Spleen (tissue), 11 donors: ENCODE results near the gene RLF. TPM values are rescaled to one million over a fixed set of nuclear protein-coding genes. Genes with fewer than 3 reads are reported as not detected.
"Not testable (repeated sequence)": the region's sequence is repeated elsewhere in the genome, so short reads cannot be mapped to it uniquely, and the experiment has no call there.

Experiments used
- DNase-seq: peaks from one replicate; pipeline ENCODE4 v3.0.0-alpha.2; 2020
- H3K27ac ChIP-seq, 8 donors: fragments of 200-600 bp; sonication (generic) in 7 of 8; 1 replicate in 4 of 8; 2 replicates in 4 of 8; pipeline versions ENCODE4 v1.5.0 to v1.8.0; 2016 to 2021; ENCODE audit warnings: inconsistent platforms in 4 of 8, mild to moderate bottlenecking in 4 of 8, moderate library complexity in 1 of 8
- H3K27me3 ChIP-seq, 7 donors: fragments of 200-600 bp; sonication (generic) in 6 of 7; replicated peaks in 1 of 7; 1 replicate in 4 of 7; 2 replicates in 3 of 7; pipeline versions ENCODE4 v1.5.0 to v1.8.0; 2016 to 2021; ENCODE audit warnings: inconsistent platforms in 3 of 7, mild to moderate bottlenecking in 1 of 7
- H3K36me3 ChIP-seq, 6 donors: fragments of 200-600 bp; sonication (generic) in 5 of 6; 1 replicate in 4 of 6; 2 replicates in 2 of 6; pipeline versions ENCODE4 v1.5.0 to v1.8.0; 2016 to 2021; ENCODE audit warnings: inconsistent platforms in 2 of 6
- H3K4me1 ChIP-seq, 6 donors: fragments of 200-600 bp; sonication (generic) in 5 of 6; 1 replicate in 3 of 6; 2 replicates in 3 of 6; pipeline versions ENCODE4 v1.5.0 to v1.8.0; 2016 to 2021; ENCODE audit warnings: inconsistent platforms in 3 of 6
- H3K4me3 ChIP-seq, 8 donors: fragments of 200-600 bp; sonication (generic) in 7 of 8; 1 replicate in 4 of 8; 2 replicates in 4 of 8; pipeline versions ENCODE4 v1.5.0 to v1.8.0; 2016 to 2021; ENCODE audit warnings: inconsistent platforms in 4 of 8, mild to moderate bottlenecking in 4 of 8, moderate library complexity in 2 of 8
- H3K9me3 ChIP-seq, 8 donors: fragments of 200-600 bp; sonication (generic) in 7 of 8; 1 replicate in 4 of 8; 2 replicates in 4 of 8; pipeline versions ENCODE4 v1.5.0 to v1.8.0; 2016 to 2021; ENCODE audit warnings: inconsistent platforms in 4 of 8
- CTCF ChIP-seq, 11 experiments: fragments of 200-600 bp in 7 of 11; fragments of 450-650 bp in 4 of 11; sonication (generic) in 4 of 11; IDR thresholded peaks in 8 of 11; conservative IDR thresholded peaks in 3 of 11; 1 replicate in 7 of 11; 2 replicates in 4 of 11; pipeline versions ENCODE4 v1.4.0 to v1.8.0; 2016 to 2021; ENCODE audit warnings: antibody characterized with exemption in 11 of 11, inconsistent platforms in 4 of 11, mild to moderate bottlenecking in 1 of 11
- POLR2A ChIP-seq, 3 donors: fragments of 450-650 bp; IDR thresholded peaks; one replicate each; pipeline ENCODE4 v1.5.1; 2017; ENCODE audit warnings: antibody characterized with exemption in 3 of 3, mild to moderate bottlenecking in 1 of 3
- POLR2AphosphoS5 ChIP-seq, 3 donors: sonication (generic); formaldehyde crosslinking; IDR thresholded peaks; one replicate each; pipeline ENCODE4 v1.5.1; 2017; ENCODE audit warnings: antibody characterized with exemption in 3 of 3
- WGBS, 5 donors: extraction: QIAGEN DNeasy Blood & Tissue Kit in 3 of 5; methylation state at CpG; one replicate each; pipeline versions ENCODE4 v1.1.5 to v1.1.7; 2013 to 2018; 5-methylcytosine and 5-hydroxymethylcytosine counted together
- intact Hi-C: fragments of 100-400 bp; cut with DNase I; formaldehyde crosslinking; loops from one replicate; pipeline ENCODE4 v1.15.0; 2023; ENCODE audit warnings: low total_unique reads
- polyA plus RNA-seq, 3 donors: library from polyadenylated mRNA; stranded (reverse); fragments of 200-250 nt; gene quantifications; one replicate each; pipeline ENCODE4 v1.2.1, GENCODE V29; 2013
- total RNA-seq, 7 donors: library from RNA; depleted of rRNA in 3 of 7; stranded (reverse); fragments of >200 nt in 3 of 7; fragmentation: NEBNext Ultra II Directional in 4 of 7; extraction: Animal tissue kit (Norgen Biotek cat#: 25700) in 4 of 7; gene quantifications; one replicate each; pipeline versions ENCODE4 v1.1.0 to v1.2.1, GENCODE V29; 2016 to 2021
- donor health status: healthy with polysubstance abuse.
- donor health status: DM: no; HTN: no; CAD: no; lungs with moderate emphysema.
- donor health status: DM: no; HTN: no; CAD: no.
- donor health status: Bipolar disorder and iron deficiency.
- donor health status: healthy.
- donor health status: DM: no; HTN: no; CAD: no.
- donor health status: DM: yes; HTN: yes; CAD: no.

The RLF gene
- total and polyA plus RNA-seq, 10 donors = 3.8 to 26.3 (median 16.8) TPM

GRCh38 chr1:40185951-40186864 is 25.0 kb downstream of the RLF start:
- Histone ChIP-seq H3K27ac (peak overlapping the region in 2 of 8 donors; percentile 13 to 26), H3K27me3 (no peaks in the 10 kb centered on the region), H3K4me3 (no peak overlapping the region), H3K36me3 (peaks cover 0 to 25% (median 16%) of the 10 kb centered on the region in 6 donors), H3K9me3 (no peaks in the 10 kb centered on the region), H3K4me1 (peaks cover 8 to 66% (median 40%) of the 10 kb centered on the region in 6 donors)
- intact Hi-C loops = no loop called here
- 70 to 74% (median 72%) methylated on average over 7 of the region's 7 CpGs for WGBS, 5 donors
- TF ChIP-seq POLR2A (IDR thresholded peaks at IDR 0.05) (no peak), POLR2AphosphoS5 (IDR thresholded peaks at IDR 0.05) (no peak), CTCF (IDR thresholded peaks at IDR 0.05 in 8 of 11, conservative IDR thresholded peaks at IDR 0.05 in 3 of 11) (no peak)
- no peak for DNase-seq

GRCh38 chr1:40187399-40187798 is 26.2 kb downstream of the RLF start:
- Histone ChIP-seq H3K9me3 (no peaks in the 10 kb centered on the region), H3K4me3 (no peak overlapping the region), H3K27me3 (no peaks in the 10 kb centered on the region), H3K27ac (no peak overlapping the region), H3K4me1 (peaks cover 2 to 54% (median 35%) of the 10 kb centered on the region in 6 donors), H3K36me3 (peaks cover 5 to 37% (median 27%) of the 10 kb centered on the region in 6 donors)
- TF ChIP-seq POLR2AphosphoS5 (IDR thresholded peaks at IDR 0.05) (no peak), POLR2A (IDR thresholded peaks at IDR 0.05) (no peak), CTCF (IDR thresholded peaks at IDR 0.05 in 8 of 11, conservative IDR thresholded peaks at IDR 0.05 in 3 of 11) (no peak)
- no peak for DNase-seq
- WGBS, 5 donors = 68 to 89% (median 76%) methylated on average over 1 of the region's 1 CpG
- intact Hi-C loops = no loop called here

- WGBS, 5 donors = 89 to 98% (median 96%) methylated on average over 6 of the region's 6 CpGs
- H3K27me3 ChIP-seq, H3K4me3 ChIP-seq, H3K4me1 ChIP-seq, DNase-seq, H3K27ac ChIP-seq, H3K9me3 ChIP-seq, intact Hi-C loops: not testable (repeated sequence)
- peaks cover 5 to 96% (median 49%) of the 10 kb centered on the region in 6 donors for H3K36me3 ChIP-seq
Measured at GRCh38 chr1:40194639-40195038, 33.5 kb downstream of the RLF start.

- Histone ChIP-seq H3K36me3 (peaks cover 0 to 90% (median 38%) of the 10 kb centered on the region in 6 donors), H3K4me3 (no peak overlapping the region), H3K9me3 (no peaks in the 10 kb centered on the region), H3K27me3 (no peaks in the 10 kb centered on the region), H3K27ac (no peak overlapping the region), H3K4me1 (peaks cover 0 to 11% (median 0%) of the 10 kb centered on the region in 6 donors)
- DNase-seq = no peak
- TF ChIP-seq POLR2A (IDR thresholded peaks at IDR 0.05) (no peak), CTCF (IDR thresholded peaks at IDR 0.05 in 8 of 11, conservative IDR thresholded peaks at IDR 0.05 in 3 of 11) (no peak), POLR2AphosphoS5 (IDR thresholded peaks at IDR 0.05) (no peak)
- intact Hi-C loops = no loop called here
- 93 to 100% (median 96%) methylated on average over 1 of the region's 1 CpG for WGBS, 5 donors
Measured at GRCh38 chr1:40197656-40198055, 36.5 kb downstream of the RLF start.
